K562 (cell line): ENCODE results near the gene CLDN7. TPM values are rescaled to one million over a fixed set of nuclear protein-coding genes. Genes with fewer than 3 reads are reported as not detected.

Experiments used
- CCNT2 ChIP-seq: IDR thresholded peaks from 2 replicates; pipeline ENCODE4 v1.6.1; 2011; ENCODE audit warnings: borderline replicate concordance, low read depth, mild to moderate bottlenecking, moderate library complexity, mixed read lengths, low read length; ENCODE audit not compliant: insufficient read length; ENCODE audit errors: extremely low read depth
- CHD2 ChIP-seq: IDR thresholded peaks from 2 replicates; pipeline ENCODE4 v1.6.1; 2011; ENCODE audit warnings: low read depth, low read length
- DDX20 ChIP-seq: fragments of 450-650 bp; IDR thresholded peaks from 2 replicates; pipeline ENCODE4 v1.6.1; 2016; ENCODE audit warnings: missing genetic modification characterization, low read depth, mild to moderate bottlenecking, missing compliant biosample characterization, moderate library complexity
- MTA1 ChIP-seq: fragments of 450-650 bp; IDR thresholded peaks from 2 replicates; pipeline ENCODE4 v1.6.1; 2017; ENCODE audit warnings: borderline replicate concordance
- PCBP1 ChIP-seq: fragments of 200-400 bp; formaldehyde crosslinking; IDR thresholded peaks from 2 replicates; pipeline ENCODE4 v1.6.1; 2018; ENCODE audit warnings: mild to moderate bottlenecking, low read depth, low read length; ENCODE audit not compliant: poor library complexity, severe bottlenecking
- RBM14 ChIP-seq: fragments of 200-400 bp; formaldehyde crosslinking; IDR thresholded peaks from 2 replicates; pipeline ENCODE4 v1.6.1; 2018; ENCODE audit warnings: low read depth, mild to moderate bottlenecking, low read length, moderate library complexity, borderline replicate concordance; ENCODE audit not compliant: insufficient read depth
- RUNX1 ChIP-seq: sonication (generic); IDR thresholded peaks from 2 replicates; pipeline ENCODE4 v1.6.1; 2016; ENCODE audit warnings: antibody characterized with exemption, low read depth
- TRIM28 ChIP-seq: fragments of 450-650 bp; IDR thresholded peaks from 2 replicates; pipeline ENCODE4 v1.6.1; 2017
- XRCC5 ChIP-seq: fragments of 200-400 bp; formaldehyde crosslinking; IDR thresholded peaks from 2 replicates; pipeline ENCODE4 v1.6.1; 2017; ENCODE audit warnings: low read depth, mild to moderate bottlenecking, low read length
- ZNF830 ChIP-seq: fragments of 250-450 bp; sonication (Bioruptor Pico); IDR thresholded peaks from 2 replicates; pipeline ENCODE4 v1.5.0; 2021; ENCODE audit warnings: mild to moderate bottlenecking
- polyA plus RNA-seq, 8 experiments: library from polyadenylated mRNA; depleted of rRNA in 4 of 8; stranded (reverse) in 5 of 8; unstranded in 3 of 8; fragments of >200 nt; fragmentation: Nextera tagmentation in 2 of 8; fragmentation: Illumina TruSeq in 1 of 8; extraction: Ambion mirVana in 2 of 8; extraction: Trizol in 1 of 8; gene quantifications; 2 replicates each; pipeline versions ENCODE4 v1.2.1 to v1.2.3, GENCODE V29; 2011 to 2014; ENCODE audit warnings: inconsistent platforms in 1 of 8, missing spikeins in 1 of 8
- total RNA-seq, 7 experiments: library from RNA; depleted of rRNA in 6 of 7; stranded (reverse); fragments of >200 nt in 6 of 7; fragmentation: Illumina TruSeq in 2 of 7; extraction: Trizol in 2 of 7; gene quantifications; 2 replicates each; pipeline versions ENCODE4 v1.2.1 to v1.2.3, GENCODE V29; 2011 to 2021; ENCODE audit warnings: low replicate concordance in 1 of 7
- TF ChIP-seq, protein P1 (sequence below): fragments of 200-800 bp; sonication (Bioruptor generic); IDR thresholded peaks from 2 replicates; pipeline ENCODE4 v1.6.1; 2016; ENCODE audit warnings: missing genetic modification characterization, missing compliant biosample characterization
- TF ChIP-seq, protein P2 (sequence below): fragments of 450-650 bp; conservative IDR thresholded peaks from 2 replicates; pipeline ENCODE4 v1.6.1; 2016; ENCODE audit warnings: missing genetic modification characterization, low read depth, mild to moderate bottlenecking, control low read depth, missing compliant biosample characterization
- TF ChIP-seq, protein P3 (sequence below), 3 experiments: IDR thresholded peaks in 2 of 3; conservative IDR thresholded peaks in 1 of 3; 2 replicates each; pipeline ENCODE4 v1.5.1; 2011 to 2012; ENCODE audit warnings: low read length in 3 of 3, mild to moderate bottlenecking in 3 of 3, control low read depth in 2 of 3, improper control_type of control experiment in 1 of 3, inconsistent platforms in 1 of 3, low read depth in 1 of 3, mixed read lengths in 1 of 3, moderate library complexity in 1 of 3; ENCODE audit not compliant: insufficient read depth in 2 of 3
- TF ChIP-seq, protein P4 (sequence below): fragments of 450-650 bp; IDR thresholded peaks from 2 replicates; pipeline ENCODE4 v1.7.0; 2016; ENCODE audit warnings: borderline replicate concordance
- TF ChIP-seq, protein P5 (sequence below): sonication (generic); formaldehyde crosslinking; IDR thresholded peaks from 2 replicates; pipeline ENCODE4 v1.8.1; 2022; ENCODE audit warnings: missing genetic modification reagents

The CLDN7 gene
- total and polyA plus RNA-seq, 9 of the 15 experiments (the other 6 are each of a cell fraction or from before 2014, with no cell fraction given), result 2.2 to 14.5 (median 7.6) TPM

GRCh38 chr17:7280519-7281073, 18.3 kb upstream of the CLDN7 start (continued):
- TF ChIP-seq RBM14 (no peak), RUNX1 (no peak), DDX20 (tag) (no peak), CCNT2 (no peak), MTA1 (no peak), TRIM28 (0 out of 2 replicates have a peak, but pooled peaks have one; percentile 21), ZNF830 (CRISPR knock-in tag) (no peak), CHD2 (no peak), PCBP1 (no peak), XRCC5 (peak; percentile 78; the same call in 1 of the 2 replicates)
- TF ChIP-seq, protein P1, sequence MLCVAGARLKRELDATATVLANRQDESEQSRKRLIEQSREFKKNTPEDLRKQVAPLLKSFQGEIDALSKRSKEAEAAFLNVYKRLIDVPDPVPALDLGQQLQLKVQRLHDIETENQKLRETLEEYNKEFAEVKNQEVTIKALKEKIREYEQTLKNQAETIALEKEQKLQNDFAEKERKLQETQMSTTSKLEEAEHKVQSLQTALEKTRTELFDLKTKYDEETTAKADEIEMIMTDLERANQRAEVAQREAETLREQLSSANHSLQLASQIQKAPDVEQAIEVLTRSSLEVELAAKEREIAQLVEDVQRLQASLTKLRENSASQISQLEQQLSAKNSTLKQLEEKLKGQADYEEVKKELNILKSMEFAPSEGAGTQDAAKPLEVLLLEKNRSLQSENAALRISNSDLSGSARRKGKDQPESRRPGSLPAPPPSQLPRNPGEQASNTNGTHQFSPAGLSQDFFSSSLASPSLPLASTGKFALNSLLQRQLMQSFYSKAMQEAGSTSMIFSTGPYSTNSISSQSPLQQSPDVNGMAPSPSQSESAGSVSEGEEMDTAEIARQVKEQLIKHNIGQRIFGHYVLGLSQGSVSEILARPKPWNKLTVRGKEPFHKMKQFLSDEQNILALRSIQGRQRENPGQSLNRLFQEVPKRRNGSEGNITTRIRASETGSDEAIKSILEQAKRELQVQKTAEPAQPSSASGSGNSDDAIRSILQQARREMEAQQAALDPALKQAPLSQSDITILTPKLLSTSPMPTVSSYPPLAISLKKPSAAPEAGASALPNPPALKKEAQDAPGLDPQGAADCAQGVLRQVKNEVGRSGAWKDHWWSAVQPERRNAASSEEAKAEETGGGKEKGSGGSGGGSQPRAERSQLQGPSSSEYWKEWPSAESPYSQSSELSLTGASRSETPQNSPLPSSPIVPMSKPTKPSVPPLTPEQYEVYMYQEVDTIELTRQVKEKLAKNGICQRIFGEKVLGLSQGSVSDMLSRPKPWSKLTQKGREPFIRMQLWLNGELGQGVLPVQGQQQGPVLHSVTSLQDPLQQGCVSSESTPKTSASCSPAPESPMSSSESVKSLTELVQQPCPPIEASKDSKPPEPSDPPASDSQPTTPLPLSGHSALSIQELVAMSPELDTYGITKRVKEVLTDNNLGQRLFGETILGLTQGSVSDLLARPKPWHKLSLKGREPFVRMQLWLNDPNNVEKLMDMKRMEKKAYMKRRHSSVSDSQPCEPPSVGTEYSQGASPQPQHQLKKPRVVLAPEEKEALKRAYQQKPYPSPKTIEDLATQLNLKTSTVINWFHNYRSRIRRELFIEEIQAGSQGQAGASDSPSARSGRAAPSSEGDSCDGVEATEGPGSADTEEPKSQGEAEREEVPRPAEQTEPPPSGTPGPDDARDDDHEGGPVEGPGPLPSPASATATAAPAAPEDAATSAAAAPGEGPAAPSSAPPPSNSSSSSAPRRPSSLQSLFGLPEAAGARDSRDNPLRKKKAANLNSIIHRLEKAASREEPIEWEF (CRISPR knock-in tag), result no peak
- TF ChIP-seq, protein P2, sequence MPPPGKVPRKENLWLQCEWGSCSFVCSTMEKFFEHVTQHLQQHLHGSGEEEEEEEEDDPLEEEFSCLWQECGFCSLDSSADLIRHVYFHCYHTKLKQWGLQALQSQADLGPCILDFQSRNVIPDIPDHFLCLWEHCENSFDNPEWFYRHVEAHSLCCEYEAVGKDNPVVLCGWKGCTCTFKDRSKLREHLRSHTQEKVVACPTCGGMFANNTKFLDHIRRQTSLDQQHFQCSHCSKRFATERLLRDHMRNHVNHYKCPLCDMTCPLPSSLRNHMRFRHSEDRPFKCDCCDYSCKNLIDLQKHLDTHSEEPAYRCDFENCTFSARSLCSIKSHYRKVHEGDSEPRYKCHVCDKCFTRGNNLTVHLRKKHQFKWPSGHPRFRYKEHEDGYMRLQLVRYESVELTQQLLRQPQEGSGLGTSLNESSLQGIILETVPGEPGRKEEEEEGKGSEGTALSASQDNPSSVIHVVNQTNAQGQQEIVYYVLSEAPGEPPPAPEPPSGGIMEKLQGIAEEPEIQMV (tag), result no peak
- TF ChIP-seq, protein P3, sequence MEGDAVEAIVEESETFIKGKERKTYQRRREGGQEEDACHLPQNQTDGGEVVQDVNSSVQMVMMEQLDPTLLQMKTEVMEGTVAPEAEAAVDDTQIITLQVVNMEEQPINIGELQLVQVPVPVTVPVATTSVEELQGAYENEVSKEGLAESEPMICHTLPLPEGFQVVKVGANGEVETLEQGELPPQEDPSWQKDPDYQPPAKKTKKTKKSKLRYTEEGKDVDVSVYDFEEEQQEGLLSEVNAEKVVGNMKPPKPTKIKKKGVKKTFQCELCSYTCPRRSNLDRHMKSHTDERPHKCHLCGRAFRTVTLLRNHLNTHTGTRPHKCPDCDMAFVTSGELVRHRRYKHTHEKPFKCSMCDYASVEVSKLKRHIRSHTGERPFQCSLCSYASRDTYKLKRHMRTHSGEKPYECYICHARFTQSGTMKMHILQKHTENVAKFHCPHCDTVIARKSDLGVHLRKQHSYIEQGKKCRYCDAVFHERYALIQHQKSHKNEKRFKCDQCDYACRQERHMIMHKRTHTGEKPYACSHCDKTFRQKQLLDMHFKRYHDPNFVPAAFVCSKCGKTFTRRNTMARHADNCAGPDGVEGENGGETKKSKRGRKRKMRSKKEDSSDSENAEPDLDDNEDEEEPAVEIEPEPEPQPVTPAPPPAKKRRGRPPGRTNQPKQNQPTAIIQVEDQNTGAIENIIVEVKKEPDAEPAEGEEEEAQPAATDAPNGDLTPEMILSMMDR (IDR thresholded peaks at IDR 0.05 in 2 of 3, conservative IDR thresholded peaks at IDR 0.05 in 1 of 3; ENCODE audit: insufficient read depth in 2 of 3, low read depth in 1 of 3, low read length in 3 of 3), result peak; percentile 93 to 95 (median 95)
- TF ChIP-seq, protein P4, sequence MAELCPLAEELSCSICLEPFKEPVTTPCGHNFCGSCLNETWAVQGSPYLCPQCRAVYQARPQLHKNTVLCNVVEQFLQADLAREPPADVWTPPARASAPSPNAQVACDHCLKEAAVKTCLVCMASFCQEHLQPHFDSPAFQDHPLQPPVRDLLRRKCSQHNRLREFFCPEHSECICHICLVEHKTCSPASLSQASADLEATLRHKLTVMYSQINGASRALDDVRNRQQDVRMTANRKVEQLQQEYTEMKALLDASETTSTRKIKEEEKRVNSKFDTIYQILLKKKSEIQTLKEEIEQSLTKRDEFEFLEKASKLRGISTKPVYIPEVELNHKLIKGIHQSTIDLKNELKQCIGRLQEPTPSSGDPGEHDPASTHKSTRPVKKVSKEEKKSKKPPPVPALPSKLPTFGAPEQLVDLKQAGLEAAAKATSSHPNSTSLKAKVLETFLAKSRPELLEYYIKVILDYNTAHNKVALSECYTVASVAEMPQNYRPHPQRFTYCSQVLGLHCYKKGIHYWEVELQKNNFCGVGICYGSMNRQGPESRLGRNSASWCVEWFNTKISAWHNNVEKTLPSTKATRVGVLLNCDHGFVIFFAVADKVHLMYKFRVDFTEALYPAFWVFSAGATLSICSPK, result no peak
- TF ChIP-seq, protein P5, sequence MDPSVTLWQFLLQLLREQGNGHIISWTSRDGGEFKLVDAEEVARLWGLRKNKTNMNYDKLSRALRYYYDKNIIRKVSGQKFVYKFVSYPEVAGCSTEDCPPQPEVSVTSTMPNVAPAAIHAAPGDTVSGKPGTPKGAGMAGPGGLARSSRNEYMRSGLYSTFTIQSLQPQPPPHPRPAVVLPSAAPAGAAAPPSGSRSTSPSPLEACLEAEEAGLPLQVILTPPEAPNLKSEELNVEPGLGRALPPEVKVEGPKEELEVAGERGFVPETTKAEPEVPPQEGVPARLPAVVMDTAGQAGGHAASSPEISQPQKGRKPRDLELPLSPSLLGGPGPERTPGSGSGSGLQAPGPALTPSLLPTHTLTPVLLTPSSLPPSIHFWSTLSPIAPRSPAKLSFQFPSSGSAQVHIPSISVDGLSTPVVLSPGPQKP (CRISPR knock-in tag), result no peak
